HepG2 (cell line): ENCODE results near the gene ZFHX3. TPM values are rescaled to one million over a fixed set of nuclear protein-coding genes. Genes with fewer than 3 reads are reported as not detected.

Experiments
- ATAC-seq: fragments of 200-7000 bp; cut with Tn5 transposase; 3 replicates; pipeline ENCODE4 v1.9.1; 2020; ENCODE audit warnings: mild to moderate bottlenecking, moderate library complexity
- BruUV-seq: library from RNA; stranded (reverse); fragments of 400-500 nt; replicated peaks from 2 replicates; lab custom pipeline; 2021; lab: Mats Ljungman, UMichigan
- CTCF ChIA-PET: fragments of 300-600 bp; formaldehyde crosslinking; extraction: SDS; loops from one replicate; lab custom pipeline; 2021; ENCODE audit warnings: low total read pairs, inconsistent platforms, low intra/inter-chr PET ratio; lab: Yijun Ruan, JAX
- POLR2A ChIA-PET: fragments of 350-600 bp; sonication (Branson Sonifier 250); formaldehyde crosslinking; loops from one replicate; lab custom pipeline; 2020; ENCODE audit warnings: antibody characterized with exemption, inconsistent platforms; lab: Yijun Ruan, JAX
- DNase-seq: peaks from one replicate; pipeline ENCODE4 v3.0.0-alpha.2; 2015; ENCODE audit warnings: low spot score
- FAIRE-seq: peaks from 3 replicates; lab custom pipeline; 2011; peaks lifted over from hg19 to GRCh38; lab: Jason Lieb, UNC
- H2AFZ ChIP-seq: one replicate; pipeline ENCODE4 v1.6.1; 2011; ENCODE audit warnings: low read length, inconsistent platforms
- H3K27ac ChIP-seq: fragments of 300-600 bp; 3 replicates; pipeline ENCODE4 v1.8.0; 2011; ENCODE audit warnings: mixed run types, mild to moderate bottlenecking, mixed read lengths, low read length, inconsistent platforms; ENCODE audit not compliant: insufficient read depth; ENCODE audit errors: extremely low read length
- H3K27me3 ChIP-seq, 2 experiments: fragments of 200-600 bp in 1 of 2; 2 replicates in 1 of 2; 3 replicates in 1 of 2; pipeline versions ENCODE4 v1.6.0 to v1.8.0; 2011; ENCODE audit warnings: low read length in 2 of 2, mild to moderate bottlenecking in 2 of 2, moderate library complexity in 2 of 2, inconsistent platforms in 1 of 2; ENCODE audit not compliant: insufficient read depth in 2 of 2, control insufficient read depth in 1 of 2
- H3K36me3 ChIP-seq, 2 experiments: fragments of 200-600 bp in 1 of 2; replicated peaks in 1 of 2; 2 replicates in 1 of 2; 3 replicates in 1 of 2; pipeline versions ENCODE4 v1.5.1 to v1.8.0; 2011; ENCODE audit warnings: low read length in 2 of 2, inconsistent platforms in 1 of 2; ENCODE audit not compliant: insufficient read depth in 2 of 2, control insufficient read depth in 1 of 2
- H3K4me1 ChIP-seq: 2 replicates; pipeline ENCODE4 v1.5.1; 2012; ENCODE audit warnings: low read length, inconsistent platforms; ENCODE audit not compliant: insufficient read depth
- H3K4me2 ChIP-seq: 2 replicates; pipeline ENCODE4 v1.6.0; 2011; ENCODE audit warnings: low read depth, low read length, inconsistent platforms
- H3K4me3 ChIP-seq, 3 experiments: fragments of 200-600 bp in 1 of 3; sonication (generic), shearing (Covaris generic) in 1 of 3; replicated peaks in 1 of 3; 2 replicates each; pipeline ENCODE4 v1.5.1; 2011 to 2016; ENCODE audit warnings: low read length in 3 of 3, inconsistent platforms in 2 of 3, low read depth in 2 of 3, mild to moderate bottlenecking in 2 of 3, control low read depth in 1 of 3, mixed read lengths in 1 of 3; ENCODE audit not compliant: insufficient read depth in 1 of 3
- H3K79me2 ChIP-seq: one replicate; pipeline ENCODE4 v1.6.1; 2011; ENCODE audit warnings: low read length, inconsistent platforms; ENCODE audit not compliant: insufficient read depth
- H3K9ac ChIP-seq: 2 replicates; pipeline ENCODE4 v1.6.0; 2011; ENCODE audit warnings: mild to moderate bottlenecking, low read depth, low read length, inconsistent platforms; ENCODE audit not compliant: insufficient read depth
- H3K9me3 ChIP-seq: 2 replicates; pipeline ENCODE4 v1.5.1; 2012; ENCODE audit warnings: mild to moderate bottlenecking, low read length
- H4K20me1 ChIP-seq: 2 replicates; pipeline ENCODE4 v1.6.0; 2011; ENCODE audit warnings: inconsistent platforms, mild to moderate bottlenecking, low read length, moderate library complexity; ENCODE audit not compliant: insufficient read depth
- CTCF ChIP-seq: sonication (generic); formaldehyde crosslinking; IDR thresholded peaks from 2 replicates; pipeline ENCODE4 v1.5.0; 2020; ENCODE audit warnings: mild to moderate bottlenecking, missing genetic modification reagents, moderate library complexity
- E2F5 ChIP-seq: sonication (generic); formaldehyde crosslinking; conservative IDR thresholded peaks from 2 replicates; pipeline ENCODE4 v1.4.0; 2020; ENCODE audit warnings: missing genetic modification reagents
- GABPA ChIP-seq, 2 experiments: IDR thresholded peaks; 2 replicates each; pipeline ENCODE4 v1.6.1; 2011 to 2016; ENCODE audit warnings: low read depth in 2 of 2, low read length in 1 of 2, missing biosample characterization in 1 of 2, missing genetic modification characterization in 1 of 2
- GLMP ChIP-seq: sonication (generic); formaldehyde crosslinking; IDR thresholded peaks from 2 replicates; pipeline ENCODE4 v1.9.0; 2021; ENCODE audit warnings: missing genetic modification reagents, mild to moderate bottlenecking, borderline replicate concordance
- GTF2F1 ChIP-seq: fragments of 150-350 bp; IDR thresholded peaks from 2 replicates; pipeline ENCODE4 v1.6.1; 2014; ENCODE audit warnings: low read length
- GTF3A ChIP-seq: sonication (generic); formaldehyde crosslinking; conservative IDR thresholded peaks from 2 replicates; pipeline ENCODE4 v1.4.0; 2020; ENCODE audit warnings: mild to moderate bottlenecking, missing genetic modification reagents
- HDAC2 ChIP-seq: sonication (generic); formaldehyde crosslinking; IDR thresholded peaks from 2 replicates; pipeline ENCODE4 v1.4.0; 2020; ENCODE audit warnings: missing genetic modification reagents
- HOXA9 ChIP-seq: sonication (generic); formaldehyde crosslinking; IDR thresholded peaks from 2 replicates; pipeline ENCODE4 v1.8.1; 2022; ENCODE audit warnings: missing genetic modification reagents, mild to moderate bottlenecking, moderate library complexity, borderline replicate concordance
- MIER3 ChIP-seq: IDR thresholded peaks from 2 replicates; pipeline ENCODE4 v1.6.1; 2016; ENCODE audit warnings: missing compliant biosample characterization, borderline replicate concordance
- MNT ChIP-seq: fragments of 450-650 bp; IDR thresholded peaks from 2 replicates; pipeline ENCODE4 v1.6.1; 2016
- PAF1 ChIP-seq: IDR thresholded peaks from 2 replicates; pipeline ENCODE4 v1.6.1; 2016; ENCODE audit warnings: missing genetic modification reagents, missing compliant biosample characterization
- RBAK ChIP-seq: sonication (generic); formaldehyde crosslinking; IDR thresholded peaks from 2 replicates; pipeline ENCODE4 v1.5.1; 2020; ENCODE audit warnings: mild to moderate bottlenecking, missing genetic modification reagents
- SNAPC5 ChIP-seq: sonication (generic); formaldehyde crosslinking; IDR thresholded peaks from 2 replicates; pipeline ENCODE4 v1.8.1; 2023; ENCODE audit warnings: mild to moderate bottlenecking, missing genetic modification reagents, borderline replicate concordance
- TOPORS ChIP-seq: sonication (generic); formaldehyde crosslinking; IDR thresholded peaks from 2 replicates; pipeline ENCODE4 v1.8.0; 2023; ENCODE audit warnings: mild to moderate bottlenecking, missing genetic modification reagents
- ZFP37 ChIP-seq: sonication (generic); formaldehyde crosslinking; IDR thresholded peaks from 2 replicates; pipeline ENCODE4 v1.4.0; 2020; ENCODE audit warnings: missing genetic modification reagents, borderline replicate concordance
- ZMYM3 ChIP-seq: sonication (generic); formaldehyde crosslinking; IDR thresholded peaks from 2 replicates; pipeline ENCODE4 v1.5.1; 2020; ENCODE audit warnings: mild to moderate bottlenecking, missing genetic modification reagents
- ZNF274 ChIP-seq: sonication (generic); formaldehyde crosslinking; IDR thresholded peaks from 2 replicates; pipeline ENCODE4 v1.5.1; 2020; ENCODE audit warnings: mild to moderate bottlenecking, missing genetic modification reagents
- ZNF703 ChIP-seq: sonication (generic); formaldehyde crosslinking; IDR thresholded peaks from 2 replicates; pipeline ENCODE4 v1.5.1; 2020; ENCODE audit warnings: missing genetic modification reagents, mild to moderate bottlenecking, moderate library complexity, borderline replicate concordance
- ZZZ3 ChIP-seq: sonication (generic); formaldehyde crosslinking; IDR thresholded peaks from 2 replicates; pipeline ENCODE4 v1.4.0; 2020; ENCODE audit warnings: missing genetic modification reagents, mild to moderate bottlenecking, borderline replicate concordance
- WGBS: methylation state at CpG from one replicate; pipeline ENCODE4 v1.1.6; 2017; ENCODE audit warnings: low lambda C conversion rate; 5-methylcytosine and 5-hydroxymethylcytosine counted together
- in situ Hi-C: cut with HindIII; loops from 2 replicates; pipeline ENCODE4 v1.10.0; 2017; ENCODE audit warnings: low pct_unique_long_range_greater_than_20kb; ENCODE audit not compliant: extremely low pct_ligation_motif_present
- intact Hi-C: fragments of 100-400 bp; cut with micrococcal nuclease; formaldehyde crosslinking; loops from one replicate; pipeline ENCODE4 v1.10.0; 2022; ENCODE audit not compliant: unreplicated experiment
- polyA plus RNA-seq, 8 experiments: library from polyadenylated mRNA; depleted of rRNA in 3 of 8; stranded (reverse) in 7 of 8; unstranded in 1 of 8; fragments of >200 nt; fragmentation: Illumina TruSeq in 4 of 8; extraction: Trizol in 4 of 8; gene quantifications; 2 replicates each; pipeline versions ENCODE4 v1.2.1 to v1.2.3, GENCODE V29; 2011 to 2016; ENCODE audit warnings: low read depth in 4 of 8, missing spikeins in 1 of 8, mixed read lengths in 1 of 8; ENCODE audit not compliant: insufficient read depth in 1 of 8
- total RNA-seq, 5 experiments: library from RNA; depleted of rRNA; stranded (reverse); fragments of >200 nt; fragmentation: Illumina TruSeq; extraction: Trizol; gene quantifications; 2 replicates each; pipeline ENCODE4 v1.2.3, GENCODE V29; 2016; ENCODE audit warnings: low read depth in 1 of 5

Gene ZFHX3
- total and polyA plus RNA-seq, 2 of the 13 experiments (the other 11 are each of a cell fraction or from before 2014, with no cell fraction given), result 5.0 to 6.0 TPM

GRCh38 chr16:72766506-72766905, 281.4 kb downstream of the ZFHX3 start (continued):
- TF ChIP-seq GLMP (CRISPR knock-in tag) (no peak), MIER3 (no peak), GABPA (IDR thresholded peaks at IDR 0.05; ENCODE audit: low read depth, low read length) (no peak), GABPA (CRISPR knock-in tag; IDR thresholded peaks at IDR 0.05; ENCODE audit: low read depth) (no peak), ZNF274 (CRISPR knock-in tag) (no peak)
- TF ChIP-seq, all 625 proteins: peak for 0

- no peak overlapping the region for H3K4me3 ChIP-seq
- H2AFZ ChIP-seq, result no peak overlapping the region
- no peak for ATAC-seq
- no peak for DNase-seq
- intact Hi-C loops (no loop called here), in situ Hi-C loops (no loop called here)
- no peaks in the 10 kb centered on the region for H3K79me2 ChIP-seq
- no peaks in the 10 kb centered on the region for H3K9me3 ChIP-seq
- H4K20me1 ChIP-seq, result no peaks in the 10 kb centered on the region
- no peak for FAIRE-seq
- POLR2A ChIA-PET, result no interaction called here
- CTCF ChIA-PET, result no interaction called here
- no peak overlapping the region for H3K4me2 ChIP-seq
- H3K27ac ChIP-seq, result no peak overlapping the region
- no TSS peak for BruUV-seq
- H3K36me3 ChIP-seq, result no peaks in the 10 kb centered on the region
- WGBS, result 90% methylated on average over 8 of the region's 8 CpGs
- H3K4me1 ChIP-seq, result no peaks in the 10 kb centered on the region
- H3K27me3 ChIP-seq, result no peaks in the 10 kb centered on the region; a peak in 1 of 5 replicates
- H3K9ac ChIP-seq, result no peak overlapping the region
- TF ChIP-seq HDAC2 (CRISPR knock-in tag), result no peak
- no peak for TF ChIP-seq ZNF703
- no peak for TF ChIP-seq PAF1 (CRISPR knock-in tag)
- no peak for TF ChIP-seq SNAPC5
- no peak for TF ChIP-seq E2F5 (CRISPR knock-in tag)
- TF ChIP-seq MNT, result no peak
- TF ChIP-seq ZFP37 (CRISPR knock-in tag), result no peak
- no peak for TF ChIP-seq ZZZ3 (CRISPR knock-in tag)
- no peak for TF ChIP-seq CTCF (CRISPR knock-in tag)
- no peak for TF ChIP-seq RBAK (CRISPR knock-in tag)
- TF ChIP-seq GTF2F1, result no peak
- no peak for TF ChIP-seq ZMYM3
- TF ChIP-seq GTF3A (CRISPR knock-in tag), result no peak
- TF ChIP-seq TOPORS (CRISPR knock-in tag), result no peak
- no peak for TF ChIP-seq HOXA9
Observed at GRCh38 chr16:72764015-72764654, 283.8 kb downstream of the ZFHX3 start.
